Measurements from ENCODE around the gene LPCAT3.

DNA sequence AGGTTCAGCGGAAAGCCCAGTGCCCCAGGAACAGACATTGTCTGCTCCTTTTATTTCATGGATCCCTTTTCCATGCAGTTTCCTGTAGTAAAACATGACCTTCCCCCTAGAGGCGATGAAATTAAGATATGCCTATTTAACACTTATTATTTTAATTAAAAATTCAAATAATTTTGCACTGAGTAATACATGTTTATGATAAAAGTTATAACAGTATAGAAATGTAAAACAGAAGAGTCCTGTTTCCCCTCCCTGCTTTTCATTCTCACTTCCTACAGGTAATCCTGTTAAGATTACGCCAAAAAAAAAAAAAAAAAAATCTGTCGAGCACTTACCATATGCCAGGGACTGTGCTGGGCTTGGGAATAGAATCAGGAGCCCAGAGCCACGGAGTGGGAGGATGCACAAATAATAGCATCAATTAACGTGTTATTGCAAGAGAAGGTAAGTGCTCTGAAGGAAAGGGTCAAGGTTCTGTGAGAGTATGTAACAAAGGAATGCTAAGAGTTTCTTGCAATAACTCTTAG is 830 bp upstream of the LPCAT3 start:
- TF ChIP-seq, protein P1, sequence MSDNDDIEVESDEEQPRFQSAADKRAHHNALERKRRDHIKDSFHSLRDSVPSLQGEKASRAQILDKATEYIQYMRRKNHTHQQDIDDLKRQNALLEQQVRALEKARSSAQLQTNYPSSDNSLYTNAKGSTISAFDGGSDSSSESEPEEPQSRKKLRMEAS (IDR thresholded peaks at IDR 0.05), result no peak; the same call in 1 of the 2 replicates
- TF ChIP-seq POLR2A (IDR thresholded peaks at IDR 0.05; ENCODE audit: borderline replicate concordance, extremely low read depth, insufficient read depth, insufficient read length) (no peak), YY1 (IDR thresholded peaks at IDR 0.05; ENCODE audit: extremely low read depth, insufficient replicate concordance, low read depth, low read length) (no peak), TCF7L2 (IDR thresholded peaks at IDR 0.05; ENCODE audit: borderline replicate concordance, extremely low read depth, insufficient read depth, insufficient read length) (no peak), POLR2AphosphoS5 (IDR thresholded peaks at IDR 0.05; ENCODE audit: low read depth, low read length) (no peak), EZH2 (IDR thresholded peaks at IDR 0.05) (no peak), SP1 (IDR thresholded peaks at IDR 0.05; ENCODE audit: low read depth) (no peak), EZH2phosphoT487 (IDR thresholded peaks at IDR 0.05; ENCODE audit: borderline replicate concordance) (no peak), ZFX (IDR thresholded peaks at IDR 0.05) (no peak), RAD21 (IDR thresholded peaks at IDR 0.05; ENCODE audit: low read depth) (no peak)
- TF ChIP-seq, protein P2, sequence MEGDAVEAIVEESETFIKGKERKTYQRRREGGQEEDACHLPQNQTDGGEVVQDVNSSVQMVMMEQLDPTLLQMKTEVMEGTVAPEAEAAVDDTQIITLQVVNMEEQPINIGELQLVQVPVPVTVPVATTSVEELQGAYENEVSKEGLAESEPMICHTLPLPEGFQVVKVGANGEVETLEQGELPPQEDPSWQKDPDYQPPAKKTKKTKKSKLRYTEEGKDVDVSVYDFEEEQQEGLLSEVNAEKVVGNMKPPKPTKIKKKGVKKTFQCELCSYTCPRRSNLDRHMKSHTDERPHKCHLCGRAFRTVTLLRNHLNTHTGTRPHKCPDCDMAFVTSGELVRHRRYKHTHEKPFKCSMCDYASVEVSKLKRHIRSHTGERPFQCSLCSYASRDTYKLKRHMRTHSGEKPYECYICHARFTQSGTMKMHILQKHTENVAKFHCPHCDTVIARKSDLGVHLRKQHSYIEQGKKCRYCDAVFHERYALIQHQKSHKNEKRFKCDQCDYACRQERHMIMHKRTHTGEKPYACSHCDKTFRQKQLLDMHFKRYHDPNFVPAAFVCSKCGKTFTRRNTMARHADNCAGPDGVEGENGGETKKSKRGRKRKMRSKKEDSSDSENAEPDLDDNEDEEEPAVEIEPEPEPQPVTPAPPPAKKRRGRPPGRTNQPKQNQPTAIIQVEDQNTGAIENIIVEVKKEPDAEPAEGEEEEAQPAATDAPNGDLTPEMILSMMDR (IDR thresholded peaks at IDR 0.05 in 2 of 3, conservative IDR thresholded peaks at IDR 0.05 in 1 of 3; ENCODE audit: borderline replicate concordance in 1 of 3, insufficient read depth in 1 of 3, low read depth in 2 of 3, low read length in 2 of 3), result no peak
- TF ChIP-seq, protein P3, sequence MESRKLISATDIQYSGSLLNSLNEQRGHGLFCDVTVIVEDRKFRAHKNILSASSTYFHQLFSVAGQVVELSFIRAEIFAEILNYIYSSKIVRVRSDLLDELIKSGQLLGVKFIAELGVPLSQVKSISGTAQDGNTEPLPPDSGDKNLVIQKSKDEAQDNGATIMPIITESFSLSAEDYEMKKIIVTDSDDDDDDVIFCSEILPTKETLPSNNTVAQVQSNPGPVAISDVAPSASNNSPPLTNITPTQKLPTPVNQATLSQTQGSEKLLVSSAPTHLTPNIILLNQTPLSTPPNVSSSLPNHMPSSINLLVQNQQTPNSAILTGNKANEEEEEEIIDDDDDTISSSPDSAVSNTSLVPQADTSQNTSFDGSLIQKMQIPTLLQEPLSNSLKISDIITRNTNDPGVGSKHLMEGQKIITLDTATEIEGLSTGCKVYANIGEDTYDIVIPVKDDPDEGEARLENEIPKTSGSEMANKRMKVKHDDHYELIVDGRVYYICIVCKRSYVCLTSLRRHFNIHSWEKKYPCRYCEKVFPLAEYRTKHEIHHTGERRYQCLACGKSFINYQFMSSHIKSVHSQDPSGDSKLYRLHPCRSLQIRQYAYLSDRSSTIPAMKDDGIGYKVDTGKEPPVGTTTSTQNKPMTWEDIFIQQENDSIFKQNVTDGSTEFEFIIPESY (IDR thresholded peaks at IDR 0.05; ENCODE audit: extremely low read depth, insufficient replicate concordance, low read length), result no peak
- TF ChIP-seq, protein P4, sequence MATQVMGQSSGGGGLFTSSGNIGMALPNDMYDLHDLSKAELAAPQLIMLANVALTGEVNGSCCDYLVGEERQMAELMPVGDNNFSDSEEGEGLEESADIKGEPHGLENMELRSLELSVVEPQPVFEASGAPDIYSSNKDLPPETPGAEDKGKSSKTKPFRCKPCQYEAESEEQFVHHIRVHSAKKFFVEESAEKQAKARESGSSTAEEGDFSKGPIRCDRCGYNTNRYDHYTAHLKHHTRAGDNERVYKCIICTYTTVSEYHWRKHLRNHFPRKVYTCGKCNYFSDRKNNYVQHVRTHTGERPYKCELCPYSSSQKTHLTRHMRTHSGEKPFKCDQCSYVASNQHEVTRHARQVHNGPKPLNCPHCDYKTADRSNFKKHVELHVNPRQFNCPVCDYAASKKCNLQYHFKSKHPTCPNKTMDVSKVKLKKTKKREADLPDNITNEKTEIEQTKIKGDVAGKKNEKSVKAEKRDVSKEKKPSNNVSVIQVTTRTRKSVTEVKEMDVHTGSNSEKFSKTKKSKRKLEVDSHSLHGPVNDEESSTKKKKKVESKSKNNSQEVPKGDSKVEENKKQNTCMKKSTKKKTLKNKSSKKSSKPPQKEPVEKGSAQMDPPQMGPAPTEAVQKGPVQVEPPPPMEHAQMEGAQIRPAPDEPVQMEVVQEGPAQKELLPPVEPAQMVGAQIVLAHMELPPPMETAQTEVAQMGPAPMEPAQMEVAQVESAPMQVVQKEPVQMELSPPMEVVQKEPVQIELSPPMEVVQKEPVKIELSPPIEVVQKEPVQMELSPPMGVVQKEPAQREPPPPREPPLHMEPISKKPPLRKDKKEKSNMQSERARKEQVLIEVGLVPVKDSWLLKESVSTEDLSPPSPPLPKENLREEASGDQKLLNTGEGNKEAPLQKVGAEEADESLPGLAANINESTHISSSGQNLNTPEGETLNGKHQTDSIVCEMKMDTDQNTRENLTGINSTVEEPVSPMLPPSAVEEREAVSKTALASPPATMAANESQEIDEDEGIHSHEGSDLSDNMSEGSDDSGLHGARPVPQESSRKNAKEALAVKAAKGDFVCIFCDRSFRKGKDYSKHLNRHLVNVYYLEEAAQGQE (IDR thresholded peaks at IDR 0.05; ENCODE audit: low read depth), result no peak

Data from HCT116 (cell line).